Stimulated activated naive CD8-positive, alpha-beta T cell treated with anti-CD3 and anti-CD28 coated beads, Interleukin-15, Interleukin-2, amounts not matched to agents 100 U/mL and 50 U/mL, for 24 hours (primary cell): ENCODE measurements around the gene LILRA6.
"Not testable (repeated sequence)": the region's sequence is repeated elsewhere in the genome, so short reads cannot be mapped to it uniquely, and the experiment has no call there.

Experiments used
- ATAC-seq: fragments of 150-1000 bp; cut with Tn5 transposase; one replicate; pipeline ENCODE4 v1.10.0; 2021
- DNase-seq: peaks from one replicate; pipeline ENCODE4 v3.0.0; 2021

LILRA6 gene

GRCh38 chr19:54231077-54231931 lies 11.3 kb downstream of the LILRA6 start:
- peak; percentile 96 for DNase-seq
- peak; percentile 96 for ATAC-seq

- DNase-seq (no peak), ATAC-seq (no peak)
Measured at GRCh38 chr19:54230031-54230430, 12.6 kb downstream of the LILRA6 start.

DNA sequence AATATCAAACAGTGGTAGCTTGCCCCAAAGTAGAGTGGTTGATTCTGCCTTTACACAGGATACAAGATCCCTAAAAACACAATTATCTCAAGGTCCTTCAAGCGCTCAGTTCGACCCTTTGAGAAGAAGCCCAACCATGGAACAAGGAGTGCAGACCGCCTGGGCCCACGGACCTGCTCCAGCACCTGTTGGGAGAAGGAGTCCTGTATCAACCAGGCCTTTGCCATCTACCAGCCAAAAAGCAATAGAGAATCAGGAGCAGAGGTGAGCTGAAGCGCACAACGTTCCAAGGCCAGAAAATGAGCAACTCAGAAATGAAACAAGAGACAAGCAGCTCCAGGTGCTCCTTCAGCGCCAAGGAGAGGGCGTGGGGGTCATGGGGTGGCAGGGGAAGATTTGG lies 13.4 kb downstream of the LILRA6 start:
- ATAC-seq, result no peak
- DNase-seq, result no peak

GRCh38 chr19:54224619-54225018 lies 18.0 kb downstream of the LILRA6 start:
- DNase-seq, ATAC-seq: not testable (repeated sequence)

DNA sequence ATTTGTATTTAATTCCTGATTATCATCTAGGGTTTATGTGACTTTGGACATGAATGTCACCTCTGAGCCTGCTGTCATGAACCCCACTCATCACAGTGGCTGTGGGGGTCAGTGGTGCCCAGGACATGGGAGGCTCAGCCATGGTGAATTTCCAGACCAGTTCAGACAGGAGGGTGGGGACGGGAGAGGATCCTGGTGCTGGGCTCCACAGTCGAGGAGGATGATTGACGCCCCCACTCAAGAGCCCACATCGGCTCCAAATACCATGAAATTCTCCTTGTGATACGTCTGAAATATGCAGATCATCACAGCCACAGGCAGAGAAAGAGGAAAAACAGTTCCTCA lies 18.7 kb downstream of the LILRA6 start:
- not testable (repeated sequence) for ATAC-seq, DNase-seq

DNA sequence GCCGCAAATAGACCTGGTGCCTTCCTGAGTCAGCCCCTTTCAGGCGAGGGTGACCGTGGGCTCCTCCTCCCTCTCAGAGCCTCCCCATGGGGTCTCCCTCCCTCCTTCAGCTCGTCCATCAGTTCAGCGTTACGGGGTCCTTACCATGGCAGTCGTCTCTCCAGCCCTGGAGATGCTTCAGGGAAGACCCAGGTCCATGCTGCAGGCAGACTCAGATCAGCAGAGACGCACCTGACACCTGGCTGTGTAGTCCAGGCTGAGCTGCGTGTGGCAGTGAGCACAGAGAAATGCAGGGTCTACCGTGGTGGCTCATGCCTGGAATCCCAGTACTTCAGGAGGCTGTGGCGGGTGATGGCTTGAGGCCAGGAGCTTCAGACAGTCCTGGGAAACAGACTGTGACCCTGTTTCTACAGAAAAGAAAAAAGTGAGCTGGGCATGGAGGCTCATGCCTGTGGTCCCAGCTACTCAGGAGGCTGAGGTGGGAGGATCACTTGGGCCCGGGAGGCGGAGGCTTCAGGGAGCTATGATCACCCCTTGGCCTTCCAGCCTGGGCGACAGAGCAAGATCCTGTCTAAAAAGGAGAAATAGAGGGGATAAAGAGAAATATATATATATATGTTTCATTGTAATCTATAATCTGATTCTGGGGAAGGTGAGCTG lies 19.2 kb downstream of the LILRA6 start:
- ATAC-seq, DNase-seq: not testable (repeated sequence)

- ATAC-seq, DNase-seq: not testable (repeated sequence)
Measured at GRCh38 chr19:54222474-54223276, 19.9 kb downstream of the LILRA6 start, which contains the start of gene LILRB3. Gene LILRB3, minus strand, starts transcription at chr19:54223007. Its CDS starts 31 bp downstream, at chr19:54222976.

GRCh38 chr19:54221947-54222346 lies 20.6 kb downstream of the LILRA6 start:
- not testable (repeated sequence) for ATAC-seq, DNase-seq

GRCh38 chr19:54219702-54220101 lies 22.9 kb downstream of the LILRA6 start:
- not testable (repeated sequence) for DNase-seq, ATAC-seq

GRCh38 chr19:54218960-54219661 lies 23.5 kb downstream of the LILRA6 start:
- no peak for DNase-seq
- ATAC-seq, result no peak

- ATAC-seq (no peak), DNase-seq (no peak)
Measured at GRCh38 chr19:54218259-54218658, 24.3 kb downstream of the LILRA6 start.

DNA sequence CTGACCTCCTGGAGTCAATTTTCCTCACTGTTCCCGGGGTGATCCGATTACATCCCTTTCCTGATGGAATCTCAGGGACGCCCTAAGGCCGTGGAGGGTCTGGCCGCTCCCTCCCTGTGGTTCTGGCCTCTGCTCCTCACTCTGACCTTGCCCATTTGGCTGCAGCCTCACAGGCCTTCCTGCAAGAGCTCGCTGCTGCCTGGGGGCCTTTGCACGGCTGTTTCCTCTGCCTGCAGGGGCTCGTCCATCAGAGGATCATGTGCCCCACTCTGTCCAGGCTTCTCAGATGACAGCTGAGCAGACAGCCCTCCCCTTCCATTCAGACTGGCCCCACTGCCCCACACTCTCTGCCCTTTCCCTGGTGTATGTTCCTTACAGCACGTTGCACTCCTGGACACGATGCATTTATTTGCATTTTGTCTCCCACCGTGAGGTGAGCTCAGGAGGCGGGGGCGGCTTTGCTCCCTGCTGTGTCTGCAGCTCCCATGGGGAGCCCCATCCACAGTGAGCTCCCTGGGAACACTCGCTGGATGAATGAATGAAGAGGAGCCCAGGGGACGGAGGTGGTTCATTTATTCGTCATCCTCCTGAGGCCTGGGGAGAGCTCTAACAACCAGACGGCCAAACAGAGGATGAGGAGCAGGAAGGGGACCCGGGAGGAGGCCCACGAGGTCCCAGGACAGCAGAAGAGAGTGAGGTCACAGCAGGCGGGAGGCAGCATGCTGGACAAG lies 24.9 kb downstream of the LILRA6 start:
- ATAC-seq, DNase-seq: not testable (repeated sequence)

DNA sequence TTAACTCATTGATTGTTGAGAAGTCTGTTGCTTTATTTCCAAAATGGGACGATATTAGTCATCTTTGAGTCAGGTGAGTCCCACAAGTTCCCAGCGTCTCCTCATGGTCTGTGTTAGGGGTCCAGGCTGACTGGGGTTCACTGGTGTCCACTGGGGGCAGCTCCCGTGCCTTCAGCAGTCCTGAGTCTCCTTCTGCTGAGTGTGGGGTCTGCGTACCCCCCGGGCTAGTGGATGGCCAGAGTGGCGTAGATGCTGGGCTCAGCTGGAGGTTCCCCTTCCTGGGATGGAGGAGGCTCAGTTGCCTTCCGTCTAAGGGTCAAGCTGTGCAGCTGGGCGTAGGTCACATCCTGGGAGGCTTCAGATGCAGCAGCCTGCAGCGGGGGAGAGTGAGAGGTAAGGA lies 25.7 kb downstream of the LILRA6 start:
- no peak for DNase-seq
- ATAC-seq, result no peak

GRCh38 chr19:54214734-54215133 lies 27.9 kb downstream of the LILRA6 start:
- not testable (repeated sequence) for DNase-seq, ATAC-seq

DNA sequence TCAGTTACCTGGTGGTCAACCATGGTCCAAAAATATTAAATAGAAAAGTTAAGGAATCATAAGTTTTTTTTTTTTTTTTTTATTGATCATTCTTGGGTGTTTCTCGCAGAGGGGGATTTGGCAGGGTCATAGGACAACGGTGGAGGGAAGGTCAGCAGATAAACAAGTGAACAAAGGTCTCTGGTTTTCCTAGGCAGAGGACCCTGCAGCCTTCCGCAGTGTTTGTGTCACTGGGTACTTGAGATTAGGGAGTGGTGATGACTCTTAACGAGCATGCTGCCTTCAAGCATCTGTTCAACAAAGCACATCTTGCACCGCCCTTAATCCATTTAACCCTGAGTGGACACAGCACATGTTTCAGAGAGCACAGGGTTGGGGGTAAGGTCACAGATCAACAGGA lies 28.4 kb downstream of the LILRA6 start:
- not testable (repeated sequence) for ATAC-seq, DNase-seq

DNA sequence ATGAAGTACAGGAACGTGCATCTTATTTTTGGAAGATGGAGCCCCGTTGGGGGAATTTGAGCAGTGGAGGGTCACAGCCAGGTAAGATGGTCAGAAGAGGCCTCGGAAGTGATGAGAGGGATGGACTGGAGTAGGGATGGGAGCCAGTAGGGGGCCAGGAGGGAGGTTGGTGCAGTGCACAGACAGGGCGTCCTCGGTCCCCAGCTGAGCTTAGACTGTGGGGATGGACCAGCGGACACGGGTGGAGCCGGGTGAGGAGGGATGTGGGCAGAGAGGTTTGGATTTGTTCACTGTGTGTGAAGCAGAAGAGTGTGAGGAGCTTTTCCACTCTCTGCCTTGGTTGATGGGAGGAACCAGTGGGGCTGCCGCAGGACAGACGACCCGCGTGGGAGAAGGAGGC lies 31.4 kb downstream of the LILRA6 start:
- DNase-seq (no peak), ATAC-seq (no peak)

DNA sequence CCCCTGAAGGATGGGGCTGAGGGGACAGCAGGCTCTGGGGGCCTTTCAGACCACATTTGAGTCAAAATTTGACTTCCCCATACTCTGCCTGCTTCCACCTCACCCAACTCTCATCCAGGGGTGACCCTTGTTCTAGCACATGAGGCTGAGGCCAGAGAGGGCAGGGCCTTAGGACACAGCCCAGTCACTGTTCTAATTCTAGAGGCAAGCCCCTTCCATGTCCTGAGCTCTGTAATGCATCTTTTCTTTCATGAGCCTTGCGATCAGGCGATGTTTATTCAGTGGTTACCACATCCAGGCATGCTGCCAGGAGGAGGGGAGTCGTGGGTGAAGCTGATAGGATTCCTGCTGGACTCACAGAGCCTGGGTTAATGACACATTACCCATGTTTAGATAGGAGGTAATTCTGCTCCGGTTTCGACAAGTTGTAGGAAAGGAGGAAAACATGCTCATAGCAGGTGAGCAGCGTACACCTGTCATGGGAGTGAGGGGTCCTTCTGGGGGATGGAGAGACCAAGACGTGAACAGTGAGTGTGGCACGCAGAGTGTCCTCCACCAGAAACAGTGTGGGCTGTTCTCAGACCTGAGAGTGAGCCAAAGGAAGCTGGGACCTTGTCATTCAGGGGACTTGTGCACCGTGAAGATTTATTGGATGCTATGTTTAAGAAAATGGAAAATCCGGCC lies 32.6 kb downstream of the LILRA6 start:
- no peak for ATAC-seq
- DNase-seq, result peak; percentile 53

GRCh38 chr19:54209058-54209810 lies 33.4 kb downstream of the LILRA6 start:
- no peak for ATAC-seq

GRCh38 chr19:54208784-54209057 lies 33.9 kb downstream of the LILRA6 start:
- ATAC-seq (no peak), DNase-seq (no peak)

More at GRCh38 chr19:54209058-54209810, 33.4 kb downstream of the LILRA6 start:
- peak; percentile 28 for DNase-seq
